Measurements from ENCODE around the gene ARHGEF10L. TPM values are rescaled to one million over a fixed set of nuclear protein-coding genes. Genes with fewer than 3 reads are reported as not detected.

The ARHGEF10L gene
- total RNA-seq, 1 experiment from 2014 or later: 54.2 TPM

GRCh38 chr1:17523321-17524041, 16.0 kb upstream of the ARHGEF10L start:
- DNase-seq (ENCODE audit: low spot score): no peak

GRCh38 chr1:17524645-17525044, 14.9 kb upstream of the ARHGEF10L start:
- no peak for DNase-seq (ENCODE audit: low spot score)

GRCh38 chr1:17525996-17526686, 13.4 kb upstream of the ARHGEF10L start:
- DNase-seq (ENCODE audit: low spot score): no peak

GRCh38 chr1:17527036-17527914, 12.2 kb upstream of the ARHGEF10L start:
- DNase-seq (ENCODE audit: low spot score): no peak

- DNase-seq (ENCODE audit: low spot score): no peak
Observed at GRCh38 chr1:17529381-17529780, 10.1 kb upstream of the ARHGEF10L start.

GRCh38 chr1:17531343-17531681, 8.2 kb upstream of the ARHGEF10L start:
- no peak for DNase-seq (ENCODE audit: low spot score)

GRCh38 chr1:17531682-17532487, 7.6 kb upstream of the ARHGEF10L start:
- peak; percentile 82 for DNase-seq (ENCODE audit: low spot score)

- no peak for DNase-seq (ENCODE audit: low spot score)
Observed at GRCh38 chr1:17533201-17533600, 6.3 kb upstream of the ARHGEF10L start.

- no peak for DNase-seq (ENCODE audit: low spot score)
Observed at GRCh38 chr1:17535300-17535936, 4.1 kb upstream of the ARHGEF10L start.

GRCh38 chr1:17538010-17538409, 1.5 kb upstream of the ARHGEF10L start:
- no peak for DNase-seq (ENCODE audit: low spot score)

GRCh38 chr1:17538428-17539117, 925 bp upstream of the ARHGEF10L start:
- no peak for DNase-seq (ENCODE audit: low spot score)

GRCh38 chr1:17539118-17539476, 401 bp upstream of the ARHGEF10L start:
- DNase-seq (ENCODE audit: low spot score): no peak

GRCh38 chr1:17540255-17541001, 930 bp downstream of the ARHGEF10L start:
- no peak for DNase-seq (ENCODE audit: low spot score)

- DNase-seq (ENCODE audit: low spot score): no peak
Observed at GRCh38 chr1:17542645-17543044, 3.1 kb downstream of the ARHGEF10L start.

- no peak for DNase-seq (ENCODE audit: low spot score)
Observed at GRCh38 chr1:17544776-17545350, 5.4 kb downstream of the ARHGEF10L start.

GRCh38 chr1:17545356-17545755, 5.9 kb downstream of the ARHGEF10L start:
- peak; percentile 44 for DNase-seq (ENCODE audit: low spot score)

GRCh38 chr1:17546946-17547670, 7.6 kb downstream of the ARHGEF10L start:
- no peak for DNase-seq (ENCODE audit: low spot score)

GRCh38 chr1:17549384-17549783, 9.9 kb downstream of the ARHGEF10L start:
- DNase-seq (ENCODE audit: low spot score): no peak
